Erythroblast (primary cell): Measurements from ENCODE around the gene CYTH1.

Source experiments
- DNase-seq, 2 experiments: peaks; one replicate each; lab custom pipeline; 2025; lab: John Stamatoyannopoulos, UW
- GATA1 ChIP-seq: IDR thresholded peaks from 2 replicates; pipeline ENCODE4 v1.6.1; 2011; ENCODE audit warnings: low read depth, mild to moderate bottlenecking, control low read depth, low read length, moderate library complexity
- POLR2A ChIP-seq: IDR thresholded peaks from 2 replicates; pipeline ENCODE4 v1.6.1; 2011; ENCODE audit warnings: mild to moderate bottlenecking, low read length

Gene CYTH1

GRCh38 chr17:78781893-78782304 lies at the start of gene CYTH1:
Gene CYTH1 (minus strand): TSS chr17:78782273. CDS start chr17:78782223, 50 bp downstream.
- no peak for DNase-seq
- TF ChIP-seq POLR2A (no peak), GATA1 (no peak)

GRCh38 chr17:78829477-78829876 lies 47.4 kb upstream of the CYTH1 start:
- DNase-seq = no peak
- TF ChIP-seq GATA1 (no peak), POLR2A (no peak)

- no peak for TF ChIP-seq GATA1
- TF ChIP-seq POLR2A = no peak
- peak in 1 of 2 experiments; percentile 46 for DNase-seq
Measured at GRCh38 chr17:78828470-78829185, 46.6 kb upstream of the CYTH1 start.

GRCh38 chr17:78826836-78827509 lies 44.9 kb upstream of the CYTH1 start:
- TF ChIP-seq GATA1 (no peak), POLR2A (no peak)
- no peak for DNase-seq

GRCh38 chr17:78826421-78826820 lies 44.3 kb upstream of the CYTH1 start:
- no peak for DNase-seq
- TF ChIP-seq POLR2A (no peak), GATA1 (no peak)

GRCh38 chr17:78825696-78826095 lies 43.6 kb upstream of the CYTH1 start:
- no peak for DNase-seq
- no peak for TF ChIP-seq GATA1
- no peak for TF ChIP-seq POLR2A

- TF ChIP-seq GATA1 (no peak), POLR2A (no peak)
- DNase-seq = no peak
Measured at GRCh38 chr17:78824240-78824639, 42.2 kb upstream of the CYTH1 start.

GRCh38 chr17:78823282-78824046 lies 41.4 kb upstream of the CYTH1 start:
- TF ChIP-seq GATA1 = no peak
- no peak for DNase-seq

- no peak for DNase-seq
- TF ChIP-seq GATA1 (no peak), POLR2A (no peak)
Measured at GRCh38 chr17:78822552-78822951, 40.5 kb upstream of the CYTH1 start.

- DNase-seq = no peak
- TF ChIP-seq POLR2A = no peak
- no peak for TF ChIP-seq GATA1
Measured at GRCh38 chr17:78821961-78822360, 39.9 kb upstream of the CYTH1 start.

- TF ChIP-seq POLR2A (no peak), GATA1 (no peak)
- no peak for DNase-seq
Measured at GRCh38 chr17:78820841-78821240, 38.8 kb upstream of the CYTH1 start.

- TF ChIP-seq GATA1 = no peak
- TF ChIP-seq POLR2A = no peak
- DNase-seq = no peak
Measured at GRCh38 chr17:78819806-78820792, 38.0 kb upstream of the CYTH1 start.

GRCh38 chr17:78819402-78819801 lies 37.3 kb upstream of the CYTH1 start:
- no peak for TF ChIP-seq GATA1
- TF ChIP-seq POLR2A = no peak
- no peak for DNase-seq
